HG03103 (cell line): ENCODE measurements around the gene ARHGEF9.
"Not testable (repeated sequence)": the region's sequence is repeated elsewhere in the genome, so short reads cannot be mapped to it uniquely, and the experiment has no call there.

Source experiments
- ATAC-seq: cut with Tn5 transposase; IDR thresholded peaks from one replicate; pipeline ENCODE4 v1.9.1; 2021; ENCODE audit warnings: low read depth; ENCODE audit not compliant: unreplicated experiment

Gene ARHGEF9

DNA sequence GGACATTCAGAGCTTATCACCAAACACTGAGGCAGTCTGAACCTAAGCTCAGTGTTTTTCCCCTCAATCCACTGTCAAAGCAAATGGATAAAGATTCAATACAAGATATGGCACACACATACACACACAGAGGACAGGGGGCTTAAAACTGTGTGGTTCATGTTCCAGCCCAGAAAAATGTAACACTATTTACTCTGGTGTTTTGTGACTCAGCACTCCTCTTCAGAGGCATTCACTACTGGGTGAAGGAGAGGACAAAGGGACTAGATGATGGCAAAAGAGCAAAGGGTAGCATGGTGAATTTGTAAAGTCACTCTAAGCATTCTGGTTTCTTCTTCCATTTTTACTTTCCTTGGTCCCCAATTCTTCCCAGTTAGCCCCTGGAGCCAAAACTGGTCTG is 120.3 kb downstream of the ARHGEF9 start:
- no peak for ATAC-seq

DNA sequence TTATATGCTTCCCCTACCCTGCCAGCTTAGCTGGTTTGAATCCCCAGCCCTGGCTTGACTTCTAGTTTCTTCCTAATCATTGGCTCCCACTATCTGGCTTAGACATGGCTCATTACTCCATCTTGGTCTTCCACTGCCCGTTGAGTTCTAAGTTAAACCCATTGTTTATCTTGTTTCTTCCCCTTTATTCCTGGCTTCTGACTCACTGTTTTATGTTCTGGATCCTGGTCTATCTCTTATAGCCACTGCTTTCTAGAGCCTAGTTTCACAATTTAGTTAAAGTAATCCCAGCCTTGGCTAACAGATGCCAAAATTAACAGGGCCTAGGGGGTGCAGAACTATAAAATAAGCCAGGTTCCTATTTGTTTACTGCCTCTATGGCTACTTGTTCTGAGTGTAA is 120.9 kb downstream of the ARHGEF9 start:
- ATAC-seq = no peak

DNA sequence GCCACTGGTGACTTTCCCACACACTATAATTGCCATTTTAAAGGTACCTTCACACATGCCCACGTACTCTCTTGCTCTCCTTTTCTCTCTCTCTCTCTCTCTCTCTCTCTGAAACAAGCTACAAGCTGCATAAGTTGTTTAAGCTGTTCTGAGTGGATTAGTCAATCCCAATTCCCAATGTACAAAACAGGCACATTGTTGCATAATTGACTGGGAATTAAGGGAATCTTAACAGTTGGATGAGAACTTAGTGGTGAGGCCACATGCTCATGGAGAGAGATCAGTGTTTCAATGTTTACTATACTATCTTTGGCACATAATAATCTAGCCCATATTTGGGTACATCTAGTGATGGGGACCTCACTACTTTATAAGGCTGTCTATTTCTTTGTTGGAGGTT is 123.3 kb downstream of the ARHGEF9 start:
- no peak for ATAC-seq

DNA sequence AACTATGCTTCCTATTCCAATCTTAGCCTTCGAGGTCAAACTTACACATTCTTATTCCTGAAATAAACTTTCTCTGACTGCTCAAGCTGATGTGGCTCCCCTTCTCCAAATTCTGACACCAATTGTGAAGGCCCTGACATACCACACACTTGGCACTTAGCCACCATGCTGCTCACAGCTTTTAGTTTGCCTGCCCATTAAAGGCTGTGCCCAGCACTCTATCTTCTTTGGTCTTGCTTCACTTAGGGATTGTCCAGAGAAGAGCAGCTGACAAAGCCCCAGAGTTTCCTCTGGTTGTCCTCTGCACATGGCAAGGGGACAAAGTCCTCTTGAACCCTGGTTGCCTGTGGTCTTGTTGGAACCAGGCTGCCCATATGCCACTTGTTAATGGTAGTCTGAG is 126.1 kb downstream of the ARHGEF9 start:
- ATAC-seq = no peak

DNA sequence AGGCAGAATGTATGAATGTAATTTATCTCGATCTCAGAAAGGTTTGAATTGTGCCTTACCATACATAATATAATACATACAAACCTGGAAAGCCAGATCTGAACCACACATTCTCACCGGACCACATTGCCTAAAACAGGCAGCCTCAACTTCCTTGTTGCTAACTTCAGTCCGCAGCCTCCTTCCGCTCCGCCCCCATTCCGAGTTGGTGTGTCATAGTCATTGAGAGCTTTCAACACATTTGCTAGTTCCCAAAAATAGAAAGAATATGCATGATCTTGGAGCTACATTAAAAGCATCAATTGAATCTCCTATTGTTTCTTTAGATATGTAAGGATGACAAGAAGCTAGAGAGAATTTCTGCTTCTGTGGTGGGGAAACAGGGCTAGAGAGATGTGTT is 127.2 kb downstream of the ARHGEF9 start:
- ATAC-seq = no peak

DNA sequence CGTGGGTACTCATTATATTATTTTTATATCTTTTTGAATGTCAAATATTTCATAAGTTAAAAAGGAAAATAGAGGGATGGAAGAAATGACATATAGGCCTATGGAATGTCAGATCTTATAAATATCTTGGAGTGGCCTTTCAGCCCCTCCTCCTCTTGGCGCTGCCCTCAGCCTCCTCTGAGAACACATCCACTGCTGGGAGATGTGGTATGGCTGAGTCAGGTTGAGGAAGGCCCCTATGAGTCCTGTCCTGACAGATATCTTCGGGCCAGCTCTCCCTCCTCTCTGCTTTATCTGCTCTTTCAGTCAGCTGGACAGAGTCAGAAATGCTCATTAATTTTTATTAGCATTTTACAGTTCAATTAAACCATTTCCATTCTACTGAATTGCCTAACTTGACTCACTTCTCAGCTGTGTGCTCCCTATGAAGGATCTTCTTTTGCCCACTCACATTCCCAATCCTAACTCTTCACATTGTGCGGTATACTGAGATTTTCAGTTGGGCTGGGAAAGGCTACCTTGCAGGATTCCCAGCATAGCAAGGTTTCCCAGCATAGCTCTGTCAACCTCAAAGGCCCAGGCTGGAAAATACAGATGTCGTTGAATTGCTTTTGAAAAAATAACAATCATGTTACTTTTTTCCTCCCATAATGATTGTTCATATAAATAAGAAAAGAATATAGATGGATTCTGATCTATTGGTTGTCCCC is 128.0 kb downstream of the ARHGEF9 start:
- no peak for ATAC-seq

DNA sequence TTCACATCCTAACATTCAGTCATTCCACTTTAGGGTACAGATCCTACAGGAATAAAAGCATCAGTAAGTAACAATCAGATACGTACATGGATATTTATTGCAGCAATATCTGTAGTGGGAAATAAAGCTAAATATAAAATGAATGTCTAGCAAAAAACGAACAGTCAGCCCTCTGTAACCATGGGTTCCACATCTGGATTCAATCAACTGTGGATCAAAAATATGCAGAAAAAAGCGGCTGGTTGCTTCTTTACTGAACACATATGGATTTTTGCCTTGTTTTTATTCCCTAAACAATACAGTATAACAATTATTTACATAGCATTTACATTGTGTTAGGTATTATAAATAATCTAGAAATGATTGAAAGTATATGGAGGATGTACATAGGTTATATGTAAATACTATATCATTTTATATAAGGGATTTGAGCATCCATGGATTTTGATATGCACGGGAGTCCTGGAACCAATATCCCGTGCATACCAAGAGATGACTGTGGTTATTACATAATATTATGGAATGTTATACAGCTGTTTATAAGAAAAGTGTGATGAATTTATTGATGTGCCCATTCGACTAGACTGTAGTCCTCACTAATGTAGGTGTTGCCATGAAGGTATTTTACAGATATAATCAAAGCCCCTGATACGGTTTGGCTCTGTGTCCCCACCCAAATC is 132.8 kb downstream of the ARHGEF9 start:
- ATAC-seq = no peak

DNA sequence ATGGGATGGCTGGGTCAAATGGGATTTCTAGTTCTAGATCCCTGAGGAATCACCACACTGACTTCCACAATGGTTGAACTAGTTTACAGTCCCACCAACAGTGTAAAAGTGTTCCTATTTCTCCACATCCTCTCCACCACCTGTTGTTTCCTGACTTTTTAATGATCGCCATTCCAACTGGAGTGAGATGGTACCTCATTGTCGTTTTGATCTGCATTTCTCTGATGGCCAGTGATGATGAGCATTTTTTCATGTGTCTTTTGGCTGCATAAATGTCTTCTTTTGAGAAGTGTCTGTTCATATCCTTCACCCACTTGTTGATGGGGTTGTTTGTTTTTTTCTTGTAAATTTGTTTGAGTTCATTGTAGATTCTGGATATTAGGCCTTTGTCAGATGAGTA is 139.3 kb downstream of the ARHGEF9 start:
- not testable (repeated sequence) for ATAC-seq

DNA sequence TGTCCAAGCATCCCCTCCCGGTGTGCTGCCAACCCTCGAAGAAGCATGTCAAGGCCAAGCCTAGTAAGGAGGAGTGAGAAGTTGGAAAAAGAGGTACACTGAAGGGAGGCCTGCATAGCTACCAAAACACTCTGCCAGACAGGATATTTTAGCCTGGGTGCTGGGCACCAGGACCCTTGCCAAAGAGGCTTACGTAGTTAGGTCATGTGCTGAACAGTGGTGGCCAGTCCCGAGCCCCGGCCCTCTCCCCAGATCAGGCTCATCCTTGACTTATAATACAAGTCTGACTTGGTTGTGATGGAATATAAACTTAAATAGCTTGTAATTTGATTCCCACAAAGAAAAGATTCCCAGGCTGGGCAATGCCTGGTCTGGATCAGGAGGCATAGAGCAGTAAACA is 149.3 kb downstream of the ARHGEF9 start:
- no peak for ATAC-seq

DNA sequence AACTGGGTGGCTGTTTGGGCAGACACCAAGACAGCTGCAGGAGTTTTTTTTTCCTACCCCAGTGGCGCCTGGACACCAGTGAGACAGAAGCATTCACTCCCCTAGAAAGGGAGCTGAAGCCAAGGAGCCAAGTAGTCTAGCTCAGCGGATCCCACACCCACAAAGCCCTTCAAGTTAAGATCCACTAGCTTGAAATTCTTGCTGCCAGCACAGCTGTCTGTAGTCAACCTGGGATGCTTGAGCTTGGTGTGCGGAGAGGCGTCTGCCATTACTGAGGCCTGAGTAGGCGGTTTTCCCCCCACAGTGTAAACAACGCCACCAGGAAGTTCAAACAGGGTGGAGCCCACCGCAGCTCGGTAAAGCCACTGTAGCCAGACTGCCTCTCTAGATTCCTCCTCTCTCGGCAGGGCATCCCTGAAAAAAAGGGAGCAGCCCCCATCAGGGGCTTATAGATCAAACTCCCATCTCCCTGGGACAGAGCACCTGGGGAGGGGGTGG is 171.4 kb downstream of the ARHGEF9 start:
- ATAC-seq = no peak

DNA sequence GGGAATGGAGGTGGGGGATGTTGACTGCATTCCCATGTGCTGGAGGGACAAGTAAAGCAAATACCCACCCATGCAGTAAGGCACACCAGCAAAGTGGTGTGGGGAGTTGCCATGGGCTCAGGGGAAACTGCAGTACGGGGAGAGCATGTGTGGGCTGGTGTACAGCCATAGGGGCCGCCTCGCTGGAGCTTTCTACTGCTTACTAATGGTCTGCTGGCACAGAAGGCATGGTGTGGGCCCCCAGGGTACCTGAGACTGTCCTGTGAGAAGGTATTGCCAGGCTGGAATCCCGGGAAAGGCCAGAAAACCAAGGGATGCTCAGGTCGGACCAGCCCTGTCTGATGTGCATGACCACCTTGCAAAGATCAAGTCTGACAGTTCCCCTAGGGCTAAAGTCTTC is 199.1 kb downstream of the ARHGEF9 start:
- no peak for ATAC-seq
